K562 (cell line): ENCODE results near the gene ACTN3. TPM values are rescaled to one million over a fixed set of nuclear protein-coding genes. Genes with fewer than 3 reads are reported as not detected.

Source experiments
- ATAC-seq: fragments of 200-7000 bp; cut with Tn5 transposase; 3 replicates; pipeline ENCODE4 v1.9.1; 2020; ENCODE audit warnings: moderate library complexity
- BruUV-seq: library from RNA; stranded (reverse); fragments of 400-500 nt; replicated peaks from 2 replicates; lab custom pipeline; 2021; lab: Mats Ljungman, UMichigan
- CTCF ChIA-PET: fragments of 300-600 bp; formaldehyde crosslinking; extraction: SDS; loops from one replicate; lab custom pipeline; 2021; ENCODE audit warnings: low intra/inter-chr PET ratio; lab: Yijun Ruan, JAX
- POLR2A ChIA-PET: fragments of 300-600, 350-650 bp; sonication (Branson Sonifier 250); formaldehyde crosslinking; extraction: SDS; loops from one replicate; lab custom pipeline; 2021; ENCODE audit warnings: antibody characterized with exemption, inconsistent platforms; lab: Yijun Ruan, JAX
- DNase-seq, 4 experiments: peaks; one replicate each; pipeline versions ENCODE4 v3.0.0 to v3.0.0-alpha.2; 2011 to 2018; ENCODE audit warnings: low spot score in 3 of 4, mixed read lengths in 3 of 4; ENCODE audit errors: extremely low read depth in 1 of 4
- FAIRE-seq: peaks from 2 replicates; lab custom pipeline; 2011; peaks lifted over from hg19 to GRCh38; lab: Jason Lieb, UNC
- H2AFZ ChIP-seq: 2 replicates; pipeline ENCODE4 v1.6.0; 2011; ENCODE audit warnings: low read depth, low read length, control low read depth, inconsistent platforms
- H3K27ac ChIP-seq: fragments of 200-600 bp; 3 replicates; pipeline ENCODE4 v1.8.0; 2011; ENCODE audit warnings: low read depth, mild to moderate bottlenecking, control low read depth, inconsistent platforms, low read length, moderate library complexity, mixed read lengths; ENCODE audit errors: extremely low read depth
- H3K27me3 ChIP-seq, 2 experiments: fragments of 300-600 bp in 1 of 2; 2 replicates in 1 of 2; 3 replicates in 1 of 2; pipeline versions ENCODE4 v1.6.0 to v1.8.0; 2011; ENCODE audit warnings: inconsistent platforms in 2 of 2, low read length in 2 of 2, mild to moderate bottlenecking in 1 of 2, mixed read lengths in 1 of 2, moderate library complexity in 1 of 2; ENCODE audit not compliant: control insufficient read depth in 2 of 2, insufficient read depth in 2 of 2
- H3K36me3 ChIP-seq: fragments of 300-600 bp; 3 replicates; pipeline ENCODE4 v1.8.0; 2011; ENCODE audit warnings: mild to moderate bottlenecking, low read length, inconsistent platforms; ENCODE audit not compliant: control insufficient read depth, insufficient read depth
- H3K4me1 ChIP-seq, 2 experiments: fragments of 200-600 bp in 1 of 2; replicated peaks in 1 of 2; 2 replicates in 1 of 2; 3 replicates in 1 of 2; pipeline versions ENCODE4 v1.5.1 to v1.8.0; 2011; ENCODE audit warnings: inconsistent platforms in 2 of 2, low read length in 2 of 2, mild to moderate bottlenecking in 1 of 2, mixed read lengths in 1 of 2, moderate library complexity in 1 of 2; ENCODE audit not compliant: control insufficient read depth in 2 of 2, insufficient read depth in 2 of 2
- H3K4me2 ChIP-seq: 2 replicates; pipeline ENCODE4 v1.6.1; 2011; ENCODE audit warnings: low read length, control low read depth, inconsistent platforms, mixed read lengths; ENCODE audit not compliant: insufficient read depth
- H3K4me3 ChIP-seq: fragments of 200-600 bp; sonication (generic), shearing (Covaris generic); 2 replicates; pipeline ENCODE4 v1.5.1; 2016; ENCODE audit warnings: control low read depth, inconsistent platforms
- H3K79me2 ChIP-seq: fragments of 200-600 bp; 3 replicates; pipeline ENCODE4 v1.8.0; 2011; ENCODE audit warnings: low read length, inconsistent platforms; ENCODE audit not compliant: control insufficient read depth, insufficient read depth
- H3K9ac ChIP-seq, 2 experiments: 2 replicates each; pipeline versions ENCODE4 v1.6.0 to v1.6.1; 2011; ENCODE audit warnings: low read depth in 2 of 2, low read length in 2 of 2, control low read depth in 1 of 2, inconsistent platforms in 1 of 2, mild to moderate bottlenecking in 1 of 2, mixed read lengths in 1 of 2; ENCODE audit not compliant: insufficient read depth in 1 of 2
- H3K9me1 ChIP-seq: one replicate; pipeline ENCODE4 v1.6.0; 2011; ENCODE audit warnings: inconsistent platforms, mild to moderate bottlenecking, low read length, moderate library complexity; ENCODE audit not compliant: control insufficient read depth, insufficient read depth
- H3K9me3 ChIP-seq: replicated peaks from 2 replicates; pipeline ENCODE4 v1.5.1; 2011; ENCODE audit warnings: low read depth, low read length, inconsistent platforms; ENCODE audit not compliant: control insufficient read depth, insufficient read depth
- H4K20me1 ChIP-seq: replicated peaks from 2 replicates; pipeline ENCODE4 v1.6.1; 2011; ENCODE audit warnings: low read length, inconsistent platforms, mixed read lengths; ENCODE audit not compliant: control insufficient read depth, insufficient read depth
- BCOR ChIP-seq: fragments of 450-650 bp; IDR thresholded peaks from 2 replicates; pipeline ENCODE4 v1.6.1; 2016
- BRF2 ChIP-seq: IDR thresholded peaks from 3 replicates; pipeline ENCODE4 v1.6.1; 2011; ENCODE audit warnings: borderline replicate concordance, mild to moderate bottlenecking; ENCODE audit not compliant: insufficient read length, insufficient read depth
- CCAR2 ChIP-seq: fragments of 200-400 bp; formaldehyde crosslinking; IDR thresholded peaks from 2 replicates; pipeline ENCODE4 v1.6.1; 2017; ENCODE audit warnings: mild to moderate bottlenecking, low read depth, low read length
- KAT2B ChIP-seq: IDR thresholded peaks from one replicate; pipeline ENCODE4 v1.6.1; 2012; ENCODE audit warnings: low read depth, mild to moderate bottlenecking, control low read depth, inconsistent platforms, low read length, moderate library complexity
- KDM1A ChIP-seq, 2 experiments: fragments of 450-650 bp; IDR thresholded peaks; 2 replicates each; pipeline ENCODE4 v1.6.1; 2016; ENCODE audit warnings: mild to moderate bottlenecking in 2 of 2
- RBM25 ChIP-seq: fragments of 200-400 bp; formaldehyde crosslinking; IDR thresholded peaks from 2 replicates; pipeline ENCODE4 v1.6.1; 2018; ENCODE audit warnings: low read length, low read depth, moderate library complexity; ENCODE audit not compliant: severe bottlenecking
- REST ChIP-seq, 2 experiments: fragments of 450-650 bp; formaldehyde crosslinking in 1 of 2; IDR thresholded peaks; 2 replicates each; pipeline versions ENCODE4 v1.4.0 to v1.6.1; 2014 to 2020; ENCODE audit warnings: mild to moderate bottlenecking in 2 of 2, borderline replicate concordance in 1 of 2, low read depth in 1 of 2
- SMARCC2 ChIP-seq: fragments of 450-650 bp; IDR thresholded peaks from 2 replicates; pipeline ENCODE4 v1.6.1; 2017; ENCODE audit warnings: antibody characterized with exemption, moderate library complexity, mild to moderate bottlenecking, low read depth
- SPI1 ChIP-seq: IDR thresholded peaks from 2 replicates; pipeline ENCODE4 v1.6.1; 2011; ENCODE audit warnings: low read depth, low read length, control low read depth, borderline replicate concordance
- ZBTB17 ChIP-seq: fragments of 450-650 bp; formaldehyde crosslinking; IDR thresholded peaks from 2 replicates; pipeline ENCODE4 v1.4.0; 2020; ENCODE audit warnings: mild to moderate bottlenecking
- ZNF124 ChIP-seq: sonication (generic); formaldehyde crosslinking; IDR thresholded peaks from 2 replicates; pipeline ENCODE4 v1.8.1; 2022; ENCODE audit warnings: missing genetic modification reagents
- WGBS: fragments of 100-300 bp; shearing (Covaris generic); methylation state at CpG from one replicate; pipeline ENCODE4 v1.1.6; 2016; ENCODE audit warnings: low coverage, mixed read lengths; ENCODE audit not compliant: insufficient coverage; ENCODE audit errors: missing lambda C conversion rate; 5-methylcytosine and 5-hydroxymethylcytosine counted together
- in situ Hi-C: fragments of 300-500 bp; cut with MboI; formaldehyde crosslinking; loops from 4 replicates; pipeline ENCODE4 v1.15.0; 2018; ENCODE audit warnings: inconsistent platforms, mixed read lengths
- intact Hi-C: fragments of 100-400 bp; cut with micrococcal nuclease; formaldehyde crosslinking; loops from 2 replicates; pipeline ENCODE4 v1.14.2; 2022
- polyA plus RNA-seq, 8 experiments: library from polyadenylated mRNA; depleted of rRNA in 4 of 8; stranded (reverse) in 5 of 8; unstranded in 3 of 8; fragments of >200 nt; fragmentation: Nextera tagmentation in 2 of 8; fragmentation: Illumina TruSeq in 1 of 8; extraction: Ambion mirVana in 2 of 8; extraction: Trizol in 1 of 8; gene quantifications; 2 replicates each; pipeline versions ENCODE4 v1.2.1 to v1.2.3, GENCODE V29; 2011 to 2014; ENCODE audit warnings: inconsistent platforms in 1 of 8, missing spikeins in 1 of 8
- total RNA-seq, 7 experiments: library from RNA; depleted of rRNA in 6 of 7; stranded (reverse); fragments of >200 nt in 6 of 7; fragmentation: Illumina TruSeq in 2 of 7; extraction: Trizol in 2 of 7; gene quantifications; 2 replicates each; pipeline versions ENCODE4 v1.2.1 to v1.2.3, GENCODE V29; 2011 to 2021; ENCODE audit warnings: low replicate concordance in 1 of 7

The ACTN3 gene
- total and polyA plus RNA-seq, 9 of the 15 experiments (the other 6 are each of a cell fraction or from before 2014, with no cell fraction given) = not detected

DNA sequence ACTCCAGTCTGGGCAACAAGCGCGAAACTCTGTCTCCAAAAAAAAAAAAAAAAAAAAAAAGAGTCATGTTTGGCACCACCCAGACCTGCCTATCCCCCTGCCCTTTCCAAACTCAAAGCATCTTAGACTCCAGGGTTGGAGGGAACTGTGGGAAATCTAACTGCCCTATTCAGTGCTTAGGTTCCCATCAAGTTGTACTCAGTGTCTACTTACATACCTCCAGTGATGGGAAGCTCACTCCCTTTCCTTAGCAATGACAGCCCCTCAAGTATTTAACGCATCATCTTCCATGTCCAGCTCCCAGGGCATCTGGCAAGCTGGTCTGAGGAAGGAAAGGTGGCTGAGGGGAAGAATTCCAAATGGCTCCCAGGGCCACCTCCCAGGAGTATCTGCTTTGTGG lies 3.0 kb downstream of the ACTN3 start:
- peak; percentile 71 for TF ChIP-seq RBM25
- TF ChIP-seq SMARCC2 = no peak
- TF ChIP-seq ZBTB17 (CRISPR knock-in tag) = no peak
- TF ChIP-seq ZNF124 (CRISPR knock-in tag) = no peak
- TF ChIP-seq SPI1 = no peak
- TF ChIP-seq CCAR2 = no peak
- no peak for TF ChIP-seq BRF2
- TF ChIP-seq KDM1A (IDR thresholded peaks at IDR 0.05) = peak; percentile 35 to 58; a peak in 2 of 4 replicates
- no peak for TF ChIP-seq REST (IDR thresholded peaks at IDR 0.05; ENCODE audit: borderline replicate concordance)
- no peak for TF ChIP-seq REST (CRISPR knock-in tag; IDR thresholded peaks at IDR 0.05; ENCODE audit: low read depth)
- no peak for TF ChIP-seq KAT2B
- peak; percentile 85 for TF ChIP-seq BCOR
- no peaks in the 10 kb centered on the region for H3K36me3 ChIP-seq
- peaks cover 0 to 4% of the 10 kb centered on the region in 2 experiments; a peak in 1 of 5 replicates for H3K27me3 ChIP-seq
- H3K4me2 ChIP-seq = no peak overlapping the region
- no peaks in the 10 kb centered on the region for H4K20me1 ChIP-seq
- H3K9me1 ChIP-seq = no peaks in the 10 kb centered on the region
- ChIA-PET POLR2A (interaction anchor here (0.5 to 1.8 kb wide), 3 partner anchors 10 to 268 kb away, joined by 3 to 7 read pairs (median 4); no protein-coding TSS in a partner anchor), CTCF (no interaction called here)
- no peak overlapping the region for H3K27ac ChIP-seq
- ATAC-seq = no peak
- BruUV-seq = no TSS peak
- peaks cover 6% of the 10 kb centered on the region; the same call in 1 of the 3 replicates for H3K79me2 ChIP-seq
- no peak overlapping the region for H3K4me3 ChIP-seq
- H3K9ac ChIP-seq = no peak overlapping the region
- no peak for FAIRE-seq
- no peak overlapping the region for H2AFZ ChIP-seq
- DNase-seq = no peak
- peaks cover 0 to 32% of the 10 kb centered on the region in 2 experiments; a peak in 4 of 5 replicates for H3K4me1 ChIP-seq
- in situ Hi-C loops = loop anchor here (10.0 kb wide), 1 partner anchor 265 kb away; no protein-coding TSS in a partner anchor
- 20% methylated on average over 3 of the region's 3 CpGs for WGBS
- intact Hi-C loops = no loop called here
- no peaks in the 10 kb centered on the region for H3K9me3 ChIP-seq
